ENCODE results near the gene USP6NL.
"Not testable (repeated sequence)": the region's sequence is repeated elsewhere in the genome, so short reads cannot be mapped to it uniquely, and the experiment has no call there.

Gene USP6NL

GRCh38 chr10:11441151-11441535 is 170.3 kb downstream of the USP6NL start:
- no peak for DNase-seq

DNA sequence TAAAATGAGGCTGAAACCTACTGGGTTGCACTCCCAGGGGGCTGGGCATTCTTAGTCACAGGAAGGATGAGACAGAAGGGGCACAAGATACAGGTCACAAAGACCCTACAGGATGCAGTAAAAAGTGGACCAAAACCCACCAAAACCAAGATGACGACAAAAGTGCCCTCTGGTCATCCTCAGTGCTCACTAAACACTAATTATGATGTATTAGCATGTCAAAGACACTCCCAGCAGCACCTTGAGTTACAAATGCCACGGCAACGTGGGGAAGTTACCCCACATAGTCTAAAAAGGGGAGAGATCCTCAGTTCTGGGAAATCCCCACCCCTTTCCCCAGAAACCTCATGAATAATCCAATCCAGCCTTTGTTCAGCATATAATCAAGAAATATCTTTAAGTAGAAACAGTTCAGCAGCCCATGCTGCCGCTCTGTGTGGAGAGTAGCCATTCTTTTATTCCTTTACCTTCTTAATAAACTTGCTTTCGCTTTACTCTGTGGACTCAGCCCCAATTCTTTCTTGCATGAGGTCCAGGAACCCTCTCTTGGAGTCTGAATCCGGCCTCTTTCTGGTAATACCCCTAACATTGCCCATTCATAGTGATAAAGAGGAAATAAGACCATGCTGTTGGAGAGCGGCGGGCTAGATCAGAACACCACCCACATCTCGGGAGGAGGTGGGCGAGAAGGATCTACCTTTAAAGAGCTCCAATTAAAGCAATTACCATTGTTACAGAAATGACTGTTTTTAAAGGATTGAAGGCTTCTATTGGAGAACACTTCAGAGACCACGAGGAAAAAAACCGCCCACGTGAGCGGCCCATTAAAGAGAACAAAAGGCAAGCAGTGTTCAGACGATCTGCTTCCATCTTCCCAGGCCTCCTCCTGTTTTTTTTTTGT is 170.9 kb downstream of the USP6NL start:
- DNase-seq = peak; percentile 3

GRCh38 chr10:11439523-11440053 is 171.9 kb downstream of the USP6NL start:
- DNase-seq = no peak

GRCh38 chr10:11437391-11438142 is 173.9 kb downstream of the USP6NL start:
- DNase-seq = no peak

GRCh38 chr10:11436445-11436844 is 175.0 kb downstream of the USP6NL start:
- not testable (repeated sequence) for DNase-seq

- DNase-seq = no peak
Measured at GRCh38 chr10:11435581-11435981, 175.9 kb downstream of the USP6NL start.

GRCh38 chr10:11434324-11434723 is 177.1 kb downstream of the USP6NL start:
- DNase-seq = no peak

- no peak for DNase-seq
Measured at GRCh38 chr10:11433657-11434056, 177.8 kb downstream of the USP6NL start.

- DNase-seq = no peak
Measured at GRCh38 chr10:11431216-11431555, 180.3 kb downstream of the USP6NL start.

DNA sequence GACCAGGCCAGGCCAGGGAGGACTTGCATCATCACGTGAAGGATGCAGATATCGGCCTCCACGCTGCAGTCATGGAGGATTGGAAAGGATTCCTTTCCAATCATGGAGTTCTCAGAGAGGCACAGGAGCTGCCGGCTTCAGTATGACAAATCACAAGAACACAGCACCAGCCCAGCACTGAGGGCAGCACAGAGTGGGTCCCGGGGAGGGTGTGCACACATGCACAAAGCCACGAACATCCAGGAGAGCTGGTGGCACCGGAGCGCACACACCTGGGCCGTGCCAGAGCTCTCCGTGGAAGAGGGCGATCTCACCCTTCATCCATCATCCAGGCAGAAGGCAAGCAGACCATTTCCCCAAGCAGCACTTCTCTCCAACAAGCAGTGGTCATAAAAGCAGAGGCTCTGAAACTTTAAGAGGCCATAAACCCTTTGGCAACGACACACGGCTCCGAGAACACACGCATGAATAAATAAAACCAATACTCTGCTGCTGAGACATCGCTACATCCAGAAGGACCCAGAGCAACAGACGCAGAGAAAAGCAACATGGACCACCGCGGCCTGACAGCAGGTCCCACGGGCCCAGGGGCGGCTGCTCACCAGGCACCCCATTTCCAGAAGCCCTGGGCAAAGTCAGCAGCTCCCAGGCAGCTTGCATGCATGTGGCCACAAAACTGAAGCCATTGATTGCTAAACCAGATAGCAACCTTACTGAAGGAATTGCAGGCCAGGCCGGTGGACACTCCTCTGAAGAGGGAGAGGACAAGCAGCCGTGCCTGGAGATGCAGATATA is 180.8 kb downstream of the USP6NL start:
- DNase-seq = no peak

- DNase-seq = no peak
Measured at GRCh38 chr10:11429439-11430052, 181.9 kb downstream of the USP6NL start.

- DNase-seq = no peak
Measured at GRCh38 chr10:11425676-11426075, 185.8 kb downstream of the USP6NL start.

- DNase-seq = no peak
Measured at GRCh38 chr10:11425296-11425610, 186.2 kb downstream of the USP6NL start.

GRCh38 chr10:11424456-11425295 is 186.8 kb downstream of the USP6NL start:
- no peak for DNase-seq

- DNase-seq = no peak
Measured at GRCh38 chr10:11416974-11417373, 194.5 kb downstream of the USP6NL start.

DNA sequence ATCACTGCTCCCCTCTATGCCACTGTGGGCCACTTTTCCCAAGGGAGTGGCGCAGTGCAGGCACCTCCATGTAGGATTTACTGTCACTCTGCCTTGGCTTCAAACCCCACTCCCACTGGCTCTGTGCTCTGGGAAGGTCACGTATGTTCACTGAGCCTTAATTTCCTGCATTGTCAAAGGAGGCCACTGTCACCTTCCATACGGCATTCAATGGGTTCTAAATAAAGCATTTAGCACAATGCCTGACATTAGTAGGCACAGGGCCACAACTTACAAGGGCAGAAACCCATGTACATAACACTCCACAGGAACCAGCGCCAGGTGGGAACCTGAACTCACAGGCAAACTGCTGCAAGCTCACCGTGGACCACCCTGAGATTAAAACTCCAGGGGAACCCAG is 196.4 kb downstream of the USP6NL start:
- DNase-seq = no peak

DNA sequence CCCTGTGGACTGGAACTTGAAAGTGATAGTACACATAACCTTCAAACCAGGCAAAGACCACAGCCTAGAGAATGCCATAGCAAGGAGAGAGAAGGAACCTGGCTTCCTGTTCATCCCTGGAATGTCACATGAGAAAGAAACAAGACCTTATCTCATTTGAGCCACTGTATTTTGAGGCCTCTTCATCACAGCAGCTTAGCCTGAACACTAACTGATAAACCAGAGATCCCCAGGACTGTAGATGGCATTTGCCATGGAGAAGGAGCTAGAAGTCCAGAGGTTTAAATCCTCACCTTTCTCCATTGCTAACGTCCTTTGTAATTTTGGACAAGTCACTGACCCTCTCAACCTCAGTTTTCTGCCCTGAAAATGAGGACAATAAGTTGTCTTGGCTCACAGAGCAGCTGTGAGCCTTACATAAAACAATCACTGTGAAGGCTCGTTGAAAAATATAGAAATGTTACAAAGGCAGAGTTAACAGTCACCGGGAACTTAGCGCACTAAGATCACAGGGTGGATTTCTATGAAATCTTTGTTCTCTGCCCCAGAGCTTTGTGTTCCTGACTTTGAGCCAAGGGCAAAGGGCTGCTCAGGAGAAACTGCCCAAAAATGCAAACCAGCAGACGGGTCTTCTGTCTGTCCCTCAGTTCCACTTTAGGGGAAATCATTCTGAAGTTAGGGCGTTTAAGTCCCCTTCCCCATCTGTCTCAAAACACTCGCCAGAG is 197.0 kb downstream of the USP6NL start:
- no peak for DNase-seq

GRCh38 chr10:11411926-11412545 is 199.4 kb downstream of the USP6NL start:
- no peak for DNase-seq

DNA sequence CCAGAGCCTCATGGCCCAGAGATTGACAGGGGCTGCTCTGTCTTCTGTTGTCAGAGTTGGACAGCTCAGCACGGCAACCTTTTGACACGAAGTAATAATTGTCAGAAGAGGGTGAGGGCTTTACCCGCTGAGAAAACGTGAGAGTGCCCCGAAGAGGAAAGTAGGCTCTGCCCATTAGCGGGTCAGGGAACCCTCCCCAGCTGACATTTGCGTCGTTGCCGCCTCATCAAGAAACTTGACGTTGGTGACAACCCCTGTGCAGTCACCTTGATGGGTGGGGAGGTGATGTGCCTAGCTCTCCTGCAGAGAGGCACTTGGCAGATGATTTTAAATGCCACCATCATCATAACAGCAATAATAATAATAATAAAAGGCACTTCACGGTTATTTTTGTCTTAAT is 202.1 kb downstream of the USP6NL start:
- no peak for DNase-seq

DNA sequence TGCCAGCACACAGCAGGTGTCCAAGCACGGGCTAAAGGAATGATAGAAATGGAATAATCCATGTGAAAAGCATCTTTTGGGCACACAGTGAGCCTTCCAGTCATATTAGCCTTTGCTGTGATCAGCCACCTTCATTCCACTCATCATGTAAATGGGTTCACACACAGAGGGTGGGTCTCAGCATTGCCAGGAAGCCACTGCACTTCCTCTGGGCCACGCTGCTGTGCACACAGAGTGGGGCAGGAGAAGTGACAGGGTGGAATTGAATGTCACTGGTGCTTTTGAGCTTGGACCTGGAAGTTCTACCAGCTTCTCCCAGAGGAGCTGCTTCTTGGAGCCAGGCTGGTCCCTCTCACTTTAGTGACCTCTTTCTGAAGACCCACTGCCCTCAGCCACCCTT is 203.5 kb downstream of the USP6NL start:
- DNase-seq = peak; percentile 40

DNA sequence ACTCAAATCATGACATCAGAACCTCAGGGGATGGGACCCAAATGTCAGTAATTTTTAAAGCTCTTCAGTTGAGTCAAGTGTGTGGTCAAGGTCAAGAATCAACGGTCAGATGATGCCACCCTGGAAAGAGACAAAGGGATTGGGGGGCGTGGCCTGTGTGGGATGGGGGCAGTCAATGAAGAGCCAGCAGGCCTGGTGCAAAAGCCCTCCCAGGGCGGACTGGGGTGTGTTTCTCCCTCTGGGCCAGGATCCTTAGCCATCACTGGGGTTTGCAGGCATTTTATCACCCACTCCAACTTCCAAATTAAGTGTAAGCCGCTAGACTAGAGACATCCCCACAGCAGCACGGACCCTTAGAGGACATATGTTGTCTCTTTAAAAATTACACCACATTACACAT is 204.7 kb downstream of the USP6NL start:
- DNase-seq = no peak

Measured in CD4-positive, alpha-beta T cell treated with Interleukin-21 for 1 hour (primary cell).